MG63 (cell line): ENCODE measurements around the gene BCAS1. TPM values are rescaled to one million over a fixed set of nuclear protein-coding genes. Genes with fewer than 3 reads are reported as not detected.

Source experiments
- DNase-seq: peaks from one replicate; pipeline ENCODE4 v3.0.0-alpha.2; 2020
- H3K27me3 ChIP-seq: fragments of 250-450 bp; sonication (Bioruptor Pico); 2 replicates; pipeline ENCODE4 v1.5.1; 2020; ENCODE audit warnings: mild to moderate bottlenecking, moderate library complexity
- H3K36me3 ChIP-seq: fragments of 250-450 bp; sonication (Bioruptor Pico); 2 replicates; pipeline ENCODE4 v1.5.1; 2020; ENCODE audit warnings: mild to moderate bottlenecking, moderate library complexity
- H3K4me3 ChIP-seq: fragments of 250-450 bp; sonication (Bioruptor Pico); 2 replicates; pipeline ENCODE4 v1.5.1; 2020; ENCODE audit warnings: mild to moderate bottlenecking, moderate library complexity
- H3K9me3 ChIP-seq: fragments of 250-450 bp; sonication (Bioruptor Pico); 2 replicates; pipeline ENCODE4 v1.5.1; 2020; ENCODE audit warnings: mild to moderate bottlenecking, moderate library complexity
- total RNA-seq: library from RNA; depleted of rRNA; stranded (reverse); fragments of >200 nt; shearing (Covaris generic); gene quantifications from 2 replicates; pipeline ENCODE4 v1.2.3, GENCODE V29; 2014; ENCODE audit warnings: low replicate concordance

Gene BCAS1
- total RNA-seq, 1 experiment from 2014 or later: not detected

DNA sequence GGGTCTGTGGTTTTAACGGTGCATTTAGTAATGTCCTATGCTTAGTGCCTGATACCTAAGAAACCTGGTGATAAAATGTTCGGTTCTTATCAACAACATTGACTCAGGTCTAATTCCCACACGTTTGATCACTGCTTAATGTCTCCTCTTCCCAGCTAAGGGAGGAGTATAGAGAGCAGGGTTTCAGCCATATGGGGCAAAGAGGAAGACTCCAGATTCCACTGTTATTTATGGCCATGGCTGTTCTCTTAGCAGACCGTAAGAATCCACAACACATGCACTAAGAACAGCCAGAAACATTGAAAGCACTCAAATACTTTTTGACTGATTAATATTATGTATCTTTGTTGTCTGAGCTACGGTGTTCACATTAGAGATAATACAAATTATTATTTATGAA, 112.1 kb downstream of the BCAS1 start:
- Histone ChIP-seq H3K4me3 (no peak overlapping the region), H3K27me3 (no peaks in the 10 kb centered on the region), H3K9me3 (peaks cover 4% of the 10 kb centered on the region; the same call in 1 of the 2 replicates), H3K36me3 (no peaks in the 10 kb centered on the region)
- DNase-seq: no peak

DNA sequence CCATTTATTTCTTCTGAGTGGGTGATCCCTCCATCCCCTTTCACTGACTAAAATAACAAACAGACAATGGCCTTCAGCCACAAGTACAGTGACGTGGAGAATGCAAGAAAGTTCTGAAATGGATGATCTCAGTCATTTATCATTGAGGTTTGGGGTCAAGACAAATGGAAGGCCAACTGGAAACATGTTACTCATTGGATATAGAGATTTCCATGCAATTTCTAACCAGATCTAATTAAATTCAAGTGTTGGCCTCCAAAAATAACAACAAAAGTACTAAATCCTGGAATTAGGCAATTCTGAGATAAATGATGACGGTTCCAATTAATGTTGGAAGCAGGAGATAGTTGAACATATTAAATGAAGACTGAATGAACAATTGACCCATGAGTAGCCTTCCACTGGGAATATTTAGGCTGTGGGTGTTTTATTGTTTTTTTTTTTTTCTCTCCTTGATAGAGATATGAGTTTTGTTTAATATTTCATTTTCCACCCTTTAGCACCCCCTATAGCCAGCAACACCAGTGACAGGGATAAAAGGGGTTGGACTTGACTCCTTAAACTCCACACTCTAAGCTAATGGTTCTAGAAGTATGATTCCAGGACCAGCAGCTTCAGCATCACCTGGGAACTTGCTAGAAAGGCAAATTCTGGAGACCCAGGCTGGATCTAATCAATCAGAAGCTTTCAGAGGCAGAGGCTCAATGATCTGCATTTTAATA, 112.8 kb downstream of the BCAS1 start:
- Histone ChIP-seq H3K4me3 (no peak overlapping the region), H3K9me3 (peaks cover 11% of the 10 kb centered on the region), H3K36me3 (no peaks in the 10 kb centered on the region), H3K27me3 (no peaks in the 10 kb centered on the region)
- no peak for DNase-seq

DNA sequence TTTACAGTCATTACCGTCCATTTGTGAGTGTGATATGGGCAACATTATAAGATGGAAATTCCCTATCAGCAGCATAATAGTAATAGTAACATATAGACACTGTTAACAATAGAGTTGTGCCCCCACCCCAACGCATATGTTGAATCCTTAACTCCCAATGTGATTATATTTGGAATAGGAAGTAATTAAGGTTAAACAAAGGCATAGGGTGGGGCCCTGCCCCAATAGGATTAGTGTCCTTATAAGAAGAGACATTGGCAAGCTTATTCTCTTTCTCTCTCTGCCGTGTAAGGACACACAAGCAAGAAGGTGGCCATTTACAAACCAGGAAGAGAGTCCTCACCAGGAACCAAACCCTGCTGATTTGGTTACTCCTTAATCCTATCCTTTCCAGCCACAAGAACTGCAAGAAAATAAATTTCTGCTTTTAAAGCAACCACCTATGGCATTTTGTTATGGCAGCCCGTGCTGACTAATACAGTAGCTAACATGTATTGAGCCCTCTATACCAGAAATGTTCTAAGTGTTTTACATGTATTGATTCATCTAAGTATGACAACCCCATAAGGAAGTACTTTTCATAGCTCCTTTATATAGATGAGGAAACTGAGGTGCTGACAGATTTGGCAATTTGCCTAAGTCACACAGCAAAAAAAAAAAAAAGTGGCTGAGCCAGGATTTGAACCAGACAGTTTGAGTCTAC, 114.2 kb downstream of the BCAS1 start:
- H3K9me3 ChIP-seq: peaks cover 16% of the 10 kb centered on the region
- H3K36me3 ChIP-seq: no peaks in the 10 kb centered on the region
- no peak overlapping the region for H3K4me3 ChIP-seq
- H3K27me3 ChIP-seq: no peaks in the 10 kb centered on the region
- no peak for DNase-seq

DNA sequence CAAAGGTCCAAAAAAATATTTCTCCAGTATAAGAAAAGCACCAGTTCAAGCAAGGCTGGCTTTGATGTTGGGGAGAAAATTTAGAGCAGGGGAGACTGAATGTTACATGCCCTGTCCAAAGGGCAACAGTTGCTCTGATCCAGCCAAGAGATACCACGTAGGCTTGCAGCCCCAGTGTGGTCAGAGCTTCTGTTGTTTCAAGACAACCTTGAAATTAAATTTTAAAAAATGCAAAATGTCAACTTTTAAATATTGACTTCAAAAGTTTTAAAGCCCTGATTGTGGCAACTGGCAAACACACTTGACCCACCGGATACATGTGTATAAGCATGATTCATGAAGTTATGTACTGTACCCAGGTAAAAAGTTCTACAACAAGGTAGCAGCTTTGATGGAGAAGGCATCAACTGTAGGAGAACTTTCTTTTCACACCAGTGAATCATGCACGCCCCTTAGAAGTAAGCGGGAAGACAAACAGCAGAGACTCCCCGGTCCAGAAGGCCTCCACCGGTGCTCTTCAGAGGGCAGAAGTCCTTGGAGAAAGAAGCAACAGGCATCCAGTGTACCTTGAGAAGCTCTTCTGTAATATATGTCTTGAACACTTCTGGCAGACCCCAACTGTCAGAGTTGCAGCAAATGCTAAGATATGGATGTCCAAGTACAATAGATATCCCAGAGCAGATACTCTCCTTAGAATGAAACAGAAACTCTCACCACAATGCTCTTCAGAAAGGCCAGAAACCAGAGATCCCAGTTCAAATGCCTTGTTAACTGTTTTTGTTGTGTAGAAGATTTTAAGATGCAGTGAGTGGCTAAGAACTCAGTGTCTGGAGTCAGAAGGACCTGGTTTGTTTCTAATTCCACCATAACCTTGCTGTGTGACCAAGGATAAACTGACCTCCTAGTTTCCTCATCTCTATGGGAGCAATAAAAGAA, 115.4 kb downstream of the BCAS1 start:
- no peak for DNase-seq
- H3K9me3 ChIP-seq: peaks cover 16% of the 10 kb centered on the region
- H3K27me3 ChIP-seq: no peaks in the 10 kb centered on the region
- H3K36me3 ChIP-seq: no peaks in the 10 kb centered on the region
- no peak overlapping the region for H3K4me3 ChIP-seq

DNA sequence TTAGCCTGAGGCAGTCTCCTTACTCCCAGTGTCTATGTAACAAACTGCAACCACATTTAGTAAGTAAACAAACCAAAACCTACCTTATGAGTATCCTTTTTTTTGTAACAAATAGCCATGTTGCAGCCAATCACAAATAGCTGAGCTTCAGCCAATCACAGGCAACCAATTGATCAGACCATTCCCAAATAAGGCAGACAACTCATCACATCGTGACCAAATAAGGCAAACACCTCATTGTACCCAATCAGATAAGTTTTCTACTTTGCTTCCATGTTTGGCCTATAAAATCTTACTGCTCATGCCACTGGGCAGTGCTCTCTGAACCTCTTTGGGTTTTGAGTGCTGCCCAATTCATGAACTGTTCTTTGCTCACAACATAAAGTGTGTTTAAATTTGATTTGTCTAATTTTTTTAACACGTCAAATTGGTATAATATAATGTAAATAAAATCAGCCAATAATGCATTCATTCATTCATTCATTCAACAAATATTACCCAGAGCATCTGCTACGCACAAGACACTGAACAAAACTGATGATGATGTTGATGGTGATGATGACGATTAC, 117.8 kb downstream of the BCAS1 start:
- H3K9me3 ChIP-seq: peaks cover 16% of the 10 kb centered on the region
- DNase-seq: no peak
- H3K36me3 ChIP-seq: no peaks in the 10 kb centered on the region
- H3K4me3 ChIP-seq: no peak overlapping the region
- H3K27me3 ChIP-seq: no peaks in the 10 kb centered on the region

DNA sequence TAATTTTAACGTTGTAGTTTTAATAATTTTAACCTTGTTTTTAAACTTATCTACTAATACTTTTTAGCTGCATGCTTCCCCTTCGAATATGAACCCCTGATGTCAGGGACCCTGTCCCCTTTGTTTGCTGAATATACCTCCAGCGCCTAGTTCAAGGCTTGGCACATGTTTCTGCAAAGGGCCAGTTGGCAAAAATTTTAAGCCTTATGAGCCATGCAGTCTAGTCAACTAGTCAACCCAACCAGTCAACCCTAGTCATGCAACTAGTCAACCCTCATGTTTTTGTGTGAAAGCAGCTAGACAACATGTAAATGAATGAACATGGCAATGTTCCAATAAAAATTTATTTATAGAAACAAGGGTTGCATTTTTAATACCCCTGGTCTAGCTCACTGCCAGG, 119.8 kb downstream of the BCAS1 start:
- no peak for DNase-seq
- no peak overlapping the region for H3K4me3 ChIP-seq

DNA sequence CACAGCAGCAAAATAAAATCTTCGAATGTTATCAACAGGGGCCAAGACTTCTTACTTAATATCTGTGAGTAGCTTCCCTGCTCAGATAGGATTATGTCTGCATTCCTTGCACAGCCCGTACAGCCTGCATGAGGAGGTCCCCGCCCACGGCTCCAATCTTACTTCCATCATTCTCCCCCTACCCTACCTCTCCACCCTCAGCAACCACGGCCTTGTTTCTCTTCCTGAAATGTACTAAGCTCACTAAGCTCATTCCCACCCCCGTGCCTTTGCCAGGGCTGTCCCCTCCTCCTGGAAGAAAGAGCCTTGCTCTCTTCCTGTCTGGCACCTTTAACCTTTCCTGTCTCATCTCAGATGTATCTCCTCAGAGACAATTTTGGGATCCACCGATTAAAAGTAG, 120.4 kb downstream of the BCAS1 start:
- H3K4me3 ChIP-seq: no peak overlapping the region
- peak; percentile 26 for DNase-seq
- no peaks in the 10 kb centered on the region for H3K27me3 ChIP-seq
- H3K9me3 ChIP-seq: peaks cover 16% of the 10 kb centered on the region
- no peaks in the 10 kb centered on the region for H3K36me3 ChIP-seq

More for the DNA sequence above, 119.8 kb downstream of the BCAS1 start:
- Histone ChIP-seq H3K9me3 (peaks cover 16% of the 10 kb centered on the region), H3K36me3 (no peaks in the 10 kb centered on the region), H3K27me3 (no peaks in the 10 kb centered on the region)

DNA sequence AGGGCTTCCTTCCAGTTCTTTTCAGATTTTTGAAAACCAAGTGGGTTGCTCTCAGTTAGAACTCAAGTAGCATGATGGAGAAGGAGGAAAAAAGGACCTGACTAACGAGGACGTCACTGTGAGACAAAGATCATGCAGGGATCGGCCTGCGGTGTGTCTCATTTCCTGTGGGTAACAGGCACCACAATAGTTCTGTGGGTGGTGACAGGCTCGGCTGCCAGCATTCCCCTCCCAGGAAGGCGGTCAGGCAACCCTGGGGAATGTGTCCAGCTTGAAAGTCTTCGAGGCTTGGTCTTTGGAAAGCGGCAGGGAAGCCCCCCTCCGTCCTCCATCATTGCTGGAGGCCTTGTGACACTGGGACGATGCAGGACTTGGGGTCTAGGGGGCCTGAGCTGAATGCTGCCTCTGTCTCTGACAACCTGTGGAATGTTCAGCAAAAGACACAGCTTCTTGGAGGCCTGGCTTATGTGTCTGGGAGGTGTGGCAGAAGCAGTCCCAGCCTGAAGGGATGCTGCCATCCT, 121.0 kb downstream of the BCAS1 start:
- H3K4me3 ChIP-seq: no peak overlapping the region
- peak; percentile 92 for DNase-seq
- H3K36me3 ChIP-seq: no peaks in the 10 kb centered on the region
- no peaks in the 10 kb centered on the region for H3K27me3 ChIP-seq
- peaks cover 16% of the 10 kb centered on the region for H3K9me3 ChIP-seq

DNA sequence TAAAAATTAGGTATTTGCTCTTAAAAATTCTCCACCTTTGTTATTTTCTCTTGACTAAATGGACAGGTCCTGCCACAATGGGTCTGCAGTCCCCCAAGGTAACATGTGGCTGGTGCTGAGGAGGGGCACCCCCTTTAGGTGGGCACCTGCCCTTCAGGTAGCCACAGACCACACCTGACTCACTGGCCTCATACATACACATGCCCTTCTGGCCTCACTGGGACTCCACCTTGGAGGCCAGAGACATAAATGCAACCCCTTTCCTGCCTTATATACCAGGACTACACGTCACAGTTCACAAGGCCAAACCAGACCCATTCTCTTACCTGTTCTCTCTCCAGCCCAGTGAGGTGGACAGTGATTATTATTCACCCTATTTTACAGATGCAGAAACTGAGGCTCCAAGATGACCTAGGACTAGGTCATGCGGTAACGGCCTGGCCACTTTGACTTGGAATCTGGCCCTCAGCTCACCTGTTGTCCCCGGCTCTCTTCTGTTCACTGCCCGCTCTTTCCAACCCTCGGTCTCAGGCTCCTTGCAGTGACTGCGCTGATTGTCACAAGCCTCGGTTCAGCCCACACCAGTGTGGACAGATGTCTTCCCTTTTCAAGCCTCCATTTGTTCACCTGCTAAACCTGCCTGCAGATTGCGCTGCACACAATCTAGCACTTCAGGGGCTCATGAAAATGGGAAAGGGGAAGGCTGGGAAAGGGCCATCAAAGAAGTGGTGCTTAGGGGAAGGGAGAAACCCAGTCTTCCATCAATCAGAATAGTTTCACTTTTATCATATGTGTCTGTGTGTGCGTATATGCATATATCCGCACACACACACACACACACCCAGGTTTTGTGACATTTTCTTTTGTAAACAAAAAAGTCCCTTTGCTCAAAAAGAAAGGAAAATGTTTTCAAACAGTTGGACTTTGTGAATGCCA, 121.7 kb downstream of the BCAS1 start:
- no peak overlapping the region for H3K4me3 ChIP-seq

DNA sequence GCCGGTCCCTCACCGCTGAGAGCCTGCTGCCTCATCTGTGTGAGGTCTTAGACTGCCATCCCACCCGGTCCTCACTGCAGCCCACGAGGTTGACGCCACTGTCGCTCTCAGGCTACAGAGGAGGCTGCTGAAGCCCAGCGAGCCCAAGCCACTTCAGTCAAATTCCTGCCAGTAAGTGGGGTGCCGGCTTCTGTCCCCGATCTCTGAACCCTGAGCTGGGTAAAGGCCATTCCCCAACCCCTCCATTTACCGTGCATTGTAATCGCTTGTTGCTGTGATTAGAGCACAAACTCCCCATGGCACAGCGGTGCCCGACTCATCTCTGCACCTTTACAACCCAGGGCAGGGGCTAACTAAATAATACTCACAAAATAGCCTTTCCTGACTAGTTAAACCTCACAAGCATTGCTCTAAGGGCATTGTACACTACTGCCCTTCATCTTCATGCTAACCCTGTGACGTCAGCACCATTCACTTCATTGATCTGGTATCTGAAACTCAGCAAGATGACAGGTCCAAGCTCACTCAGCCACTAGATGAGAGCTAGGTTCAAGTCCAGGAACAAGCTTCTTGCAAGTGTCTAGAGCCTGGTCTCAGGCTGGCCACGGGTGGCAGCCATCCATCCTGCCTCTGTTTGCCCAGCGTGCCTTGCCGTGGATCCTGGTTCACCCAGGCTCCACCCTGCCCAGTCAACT, 122.7 kb downstream of the BCAS1 start:
- Histone ChIP-seq H3K4me3 (no peak overlapping the region), H3K36me3 (no peaks in the 10 kb centered on the region), H3K9me3 (peaks cover 6% of the 10 kb centered on the region), H3K27me3 (no peaks in the 10 kb centered on the region)
- no peak for DNase-seq

More for the DNA sequence above, 121.7 kb downstream of the BCAS1 start:
- DNase-seq: no peak
- H3K27me3 ChIP-seq: no peaks in the 10 kb centered on the region
- H3K36me3 ChIP-seq: no peaks in the 10 kb centered on the region
- peaks cover 14% of the 10 kb centered on the region for H3K9me3 ChIP-seq

DNA sequence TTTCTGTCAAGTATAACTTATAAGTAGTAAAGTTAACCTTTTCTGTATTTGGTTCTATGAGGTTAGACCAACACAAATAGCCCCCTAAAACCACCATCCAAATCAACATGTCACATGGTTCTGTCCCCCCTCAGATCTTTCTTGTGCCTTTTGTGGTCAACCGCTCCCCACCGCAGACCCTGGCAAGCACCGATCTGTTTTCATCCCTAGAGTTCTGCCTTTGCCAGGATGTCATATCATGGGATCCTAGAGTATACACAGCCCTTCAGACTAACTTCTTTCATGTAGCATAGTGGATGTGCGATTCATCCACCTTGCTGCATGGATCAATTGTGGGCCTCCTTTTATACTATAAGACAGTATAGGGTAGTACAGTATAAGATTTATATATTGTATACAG, 124.3 kb downstream of the BCAS1 start:
- no peak for DNase-seq
- Histone ChIP-seq H3K9me3 (no peaks in the 10 kb centered on the region), H3K4me3 (no peak overlapping the region), H3K36me3 (no peaks in the 10 kb centered on the region), H3K27me3 (no peaks in the 10 kb centered on the region)

DNA sequence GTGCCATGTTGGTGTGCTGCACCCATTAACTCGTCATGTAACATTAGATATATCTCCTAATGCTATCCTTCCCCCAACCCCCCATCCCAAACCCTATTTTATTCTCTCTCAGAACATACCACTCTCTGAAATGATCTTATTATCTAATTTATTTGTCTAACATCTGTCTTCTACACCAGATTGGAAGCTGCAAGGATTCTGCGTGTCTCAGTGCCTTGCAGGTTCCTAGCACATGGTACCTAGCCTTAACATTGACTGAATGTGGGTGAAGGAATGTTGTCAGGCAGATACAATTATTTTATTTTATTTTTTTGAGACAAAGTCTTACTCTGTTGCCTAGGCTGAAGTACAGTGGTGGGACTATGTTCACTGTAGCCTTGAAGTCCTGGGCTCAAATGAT, 124.9 kb downstream of the BCAS1 start:
- no peaks in the 10 kb centered on the region for H3K27me3 ChIP-seq
- no peak overlapping the region for H3K4me3 ChIP-seq
- H3K9me3 ChIP-seq: no peaks in the 10 kb centered on the region
- no peaks in the 10 kb centered on the region for H3K36me3 ChIP-seq
- DNase-seq: no peak

DNA sequence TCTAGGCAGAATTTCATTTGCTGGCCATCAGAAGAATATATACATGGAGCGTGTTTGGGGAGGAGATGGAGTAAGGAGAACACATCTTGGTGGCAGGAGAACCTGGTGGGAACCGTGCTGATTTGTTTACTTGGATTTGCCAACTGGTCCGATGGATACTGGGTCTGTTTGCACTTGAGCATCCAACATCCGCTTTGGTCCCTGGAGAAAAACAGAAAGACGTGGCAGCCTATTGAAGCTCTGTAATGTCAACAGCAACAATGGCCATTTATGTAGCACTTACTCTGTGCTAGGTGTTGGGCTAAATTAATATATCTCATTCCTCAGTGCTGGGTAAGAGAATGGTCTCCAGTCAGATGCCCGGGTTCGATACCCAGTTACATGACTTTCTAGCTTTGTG, 125.6 kb downstream of the BCAS1 start:
- H3K4me3 ChIP-seq: no peak overlapping the region
- no peak for DNase-seq
- no peaks in the 10 kb centered on the region for H3K36me3 ChIP-seq
- no peaks in the 10 kb centered on the region for H3K9me3 ChIP-seq
- H3K27me3 ChIP-seq: no peaks in the 10 kb centered on the region

DNA sequence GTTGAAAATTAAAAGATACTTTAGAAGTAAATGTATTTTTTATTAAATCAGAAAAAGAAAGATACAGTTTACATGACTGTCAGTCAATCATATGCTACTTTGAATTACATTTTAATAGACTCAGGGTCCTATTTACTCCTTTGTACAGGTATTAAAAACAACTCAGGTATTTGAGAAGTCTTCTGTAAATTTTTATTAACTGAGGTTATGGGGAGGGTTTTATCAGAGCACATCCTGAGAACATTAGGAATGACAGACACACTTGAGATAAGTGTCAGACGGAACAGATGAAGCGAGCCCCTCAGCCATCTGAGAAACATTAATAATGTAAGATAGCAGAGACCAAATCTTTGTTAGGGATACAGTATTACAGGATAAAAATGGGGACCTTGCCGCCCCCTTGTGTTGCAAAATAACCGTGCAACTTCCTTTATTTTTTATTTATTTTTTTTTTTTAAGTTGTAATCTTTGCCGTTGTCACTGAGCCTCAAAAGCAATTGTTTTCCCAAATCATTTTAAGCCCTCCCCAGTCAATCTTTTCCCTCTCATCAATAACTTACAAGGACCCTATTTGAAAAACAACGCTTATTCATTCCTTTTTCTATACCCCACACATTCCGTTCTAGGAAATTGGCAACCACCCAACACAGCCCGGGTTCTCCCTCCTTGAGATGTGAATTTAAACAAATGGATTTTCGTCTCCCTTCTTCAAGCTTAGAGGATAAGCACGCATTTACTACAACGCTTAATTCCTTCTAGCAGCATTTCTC, 126.7 kb downstream of the BCAS1 start:
- DNase-seq: no peak
- H3K27me3 ChIP-seq: no peaks in the 10 kb centered on the region
- peak overlapping the region; percentile 29; the same call in 1 of the 2 replicates for H3K4me3 ChIP-seq
- no peaks in the 10 kb centered on the region for H3K36me3 ChIP-seq
- no peaks in the 10 kb centered on the region for H3K9me3 ChIP-seq
